OCI-LY1 (cell line): ENCODE data around the gene ARHGAP18.

Source experiments
- H2AFZ ChIP-seq: fragments of 200-600 bp; sonication (generic), shearing (Covaris generic); 2 replicates; pipeline ENCODE4 v1.6.0; 2014; ENCODE audit warnings: antibody characterized with exemption, mild to moderate bottlenecking, low read length
- H3F3A ChIP-seq: fragments of 200-600 bp; sonication (generic), shearing (Covaris generic); 2 replicates; pipeline ENCODE4 v1.6.0; 2014; ENCODE audit warnings: mild to moderate bottlenecking, antibody characterized with exemption, low read length, moderate library complexity; ENCODE audit not compliant: insufficient read depth
- H3K27ac ChIP-seq: fragments of 200-600 bp; sonication (generic); 2 replicates; pipeline ENCODE4 v1.5.1; 2014; ENCODE audit warnings: low read length, mixed run types, mild to moderate bottlenecking, low read depth; ENCODE audit not compliant: poor library complexity, severe bottlenecking
- H3K27me3 ChIP-seq: fragments of 200-600 bp; sonication (generic); 2 replicates; pipeline ENCODE4 v1.6.0; 2014; ENCODE audit warnings: antibody characterized with exemption, mild to moderate bottlenecking, low read length, moderate library complexity; ENCODE audit not compliant: insufficient read depth
- H3K36me3 ChIP-seq: fragments of 200-600 bp; sonication (generic); 2 replicates; pipeline ENCODE4 v1.6.1; 2014; ENCODE audit warnings: mild to moderate bottlenecking, antibody characterized with exemption, low read length, moderate library complexity, mixed read lengths; ENCODE audit not compliant: insufficient read depth
- H3K4me1 ChIP-seq: fragments of 200-600 bp; sonication (generic); 2 replicates; pipeline ENCODE4 v1.5.1; 2014; ENCODE audit warnings: mild to moderate bottlenecking, low read length, moderate library complexity; ENCODE audit not compliant: insufficient read depth, severe bottlenecking
- H3K4me2 ChIP-seq: fragments of 200-600 bp; sonication (generic), shearing (Covaris generic); 2 replicates; pipeline ENCODE4 v1.6.1; 2014; ENCODE audit warnings: low read length
- H3K4me3 ChIP-seq: fragments of 200-600 bp; sonication (generic); 2 replicates; pipeline ENCODE4 v1.5.1; 2014; ENCODE audit warnings: low read length, low read depth, mild to moderate bottlenecking, mixed read lengths; ENCODE audit not compliant: poor library complexity, severe bottlenecking
- H3K79me2 ChIP-seq: fragments of 200-600 bp; shearing (Covaris generic); 2 replicates; pipeline ENCODE4 v1.6.1; 2016; ENCODE audit warnings: mixed run types, low read length, mixed read lengths; ENCODE audit not compliant: insufficient read depth
- H3K9ac ChIP-seq: fragments of 200-600 bp; sonication (generic), shearing (Covaris generic); 2 replicates; pipeline ENCODE4 v1.6.1; 2014; ENCODE audit warnings: mild to moderate bottlenecking, low read length, mixed read lengths
- H3K9me2 ChIP-seq: fragments of 200-600 bp; sonication (generic), shearing (Covaris generic); 2 replicates; pipeline ENCODE4 v1.6.1; 2014; ENCODE audit warnings: low read depth, mild to moderate bottlenecking, low read length, mixed read lengths
- H3K9me3 ChIP-seq: fragments of 200-600 bp; shearing (Covaris generic); 2 replicates; pipeline ENCODE4 v1.6.1; 2014; ENCODE audit warnings: low read length, mixed read lengths
- H4K20me1 ChIP-seq: fragments of 200-600 bp; sonication (generic), shearing (Covaris generic); 2 replicates; pipeline ENCODE4 v1.6.0; 2016; ENCODE audit warnings: mild to moderate bottlenecking, low read length; ENCODE audit not compliant: insufficient read depth
- EZH2 ChIP-seq: fragments of 200-600 bp; sonication (generic), shearing (Covaris generic); IDR thresholded peaks from 2 replicates; pipeline ENCODE4 v1.8.0; 2017; ENCODE audit warnings: borderline replicate concordance, mixed run types, mild to moderate bottlenecking, antibody characterized with exemption, low read length, moderate library complexity, mixed read lengths
- TF ChIP-seq, protein P1 (sequence below): fragments of 200-600 bp; sonication (generic), shearing (Covaris generic); IDR thresholded peaks from 2 replicates; pipeline ENCODE4 v1.5.1; 2017; ENCODE audit warnings: mild to moderate bottlenecking, antibody characterized with exemption, low read length, moderate library complexity, mixed read lengths

ARHGAP18 gene

DNA sequence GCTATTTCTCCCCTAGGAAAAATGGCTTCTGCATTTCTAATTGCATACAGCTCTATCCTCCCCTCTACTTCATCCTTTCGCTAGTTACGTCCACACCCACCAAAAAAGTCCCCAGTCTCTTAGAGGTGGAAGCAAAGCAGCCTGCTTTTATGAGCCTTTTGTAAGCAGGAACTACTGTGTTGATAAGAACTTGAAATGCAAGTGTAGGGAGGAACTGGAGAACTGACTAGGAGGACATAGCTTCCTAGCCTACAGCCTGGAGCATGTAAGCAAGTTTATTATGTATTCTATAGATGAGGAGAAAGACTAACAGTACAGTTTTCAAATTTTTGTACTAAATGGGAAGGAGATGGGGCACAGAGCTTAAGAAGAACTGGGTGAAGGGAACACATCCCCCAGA is 10.3 kb downstream of the ARHGAP18 start:
- H3K79me2 ChIP-seq, result no peaks in the 10 kb centered on the region
- no peak for TF ChIP-seq EZH2
- TF ChIP-seq, protein P1, sequence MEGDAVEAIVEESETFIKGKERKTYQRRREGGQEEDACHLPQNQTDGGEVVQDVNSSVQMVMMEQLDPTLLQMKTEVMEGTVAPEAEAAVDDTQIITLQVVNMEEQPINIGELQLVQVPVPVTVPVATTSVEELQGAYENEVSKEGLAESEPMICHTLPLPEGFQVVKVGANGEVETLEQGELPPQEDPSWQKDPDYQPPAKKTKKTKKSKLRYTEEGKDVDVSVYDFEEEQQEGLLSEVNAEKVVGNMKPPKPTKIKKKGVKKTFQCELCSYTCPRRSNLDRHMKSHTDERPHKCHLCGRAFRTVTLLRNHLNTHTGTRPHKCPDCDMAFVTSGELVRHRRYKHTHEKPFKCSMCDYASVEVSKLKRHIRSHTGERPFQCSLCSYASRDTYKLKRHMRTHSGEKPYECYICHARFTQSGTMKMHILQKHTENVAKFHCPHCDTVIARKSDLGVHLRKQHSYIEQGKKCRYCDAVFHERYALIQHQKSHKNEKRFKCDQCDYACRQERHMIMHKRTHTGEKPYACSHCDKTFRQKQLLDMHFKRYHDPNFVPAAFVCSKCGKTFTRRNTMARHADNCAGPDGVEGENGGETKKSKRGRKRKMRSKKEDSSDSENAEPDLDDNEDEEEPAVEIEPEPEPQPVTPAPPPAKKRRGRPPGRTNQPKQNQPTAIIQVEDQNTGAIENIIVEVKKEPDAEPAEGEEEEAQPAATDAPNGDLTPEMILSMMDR, result no peak
- H3K27me3 ChIP-seq, result no peaks in the 10 kb centered on the region
- H3K36me3 ChIP-seq, result no peaks in the 10 kb centered on the region
- H3K4me1 ChIP-seq, result no peaks in the 10 kb centered on the region
- H4K20me1 ChIP-seq, result no peaks in the 10 kb centered on the region
- H3K4me2 ChIP-seq, result no peak overlapping the region
- no peaks in the 10 kb centered on the region for H3K9me2 ChIP-seq
- H3K4me3 ChIP-seq, result no peak overlapping the region
- no peak overlapping the region for H3K27ac ChIP-seq
- no peak overlapping the region for H3K9ac ChIP-seq
- H2AFZ ChIP-seq, result no peak overlapping the region
- H3K9me3 ChIP-seq, result no peaks in the 10 kb centered on the region
- no peaks in the 10 kb centered on the region for H3F3A ChIP-seq

DNA sequence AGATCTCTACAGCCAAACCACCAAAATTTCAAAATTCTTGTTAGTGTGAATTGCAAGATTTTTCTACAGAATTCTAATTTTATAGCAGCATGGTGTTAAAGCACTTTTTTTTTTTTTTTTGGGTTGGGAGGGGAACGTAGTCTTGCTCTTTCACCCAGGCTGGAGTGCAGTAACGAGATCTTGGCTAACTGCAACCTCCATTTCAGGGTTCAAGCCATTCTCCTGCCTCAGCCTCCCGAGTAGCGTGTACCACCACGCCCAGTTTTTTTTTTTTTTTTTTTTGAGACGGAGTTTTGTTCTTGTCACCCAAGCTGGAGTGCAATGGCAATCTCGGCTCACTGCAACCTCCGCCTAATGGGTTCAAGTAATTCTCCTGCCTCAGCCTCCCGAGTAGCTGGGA is 11.5 kb downstream of the ARHGAP18 start:
- no peak overlapping the region for H3K27ac ChIP-seq
- H3K79me2 ChIP-seq, result no peaks in the 10 kb centered on the region
- no peak for TF ChIP-seq EZH2
- TF ChIP-seq, protein P1, result no peak
- H3K9me2 ChIP-seq, result no peaks in the 10 kb centered on the region
- H3K4me2 ChIP-seq, result no peak overlapping the region
- no peaks in the 10 kb centered on the region for H3K27me3 ChIP-seq
- no peaks in the 10 kb centered on the region for H4K20me1 ChIP-seq
- no peaks in the 10 kb centered on the region for H3K4me1 ChIP-seq
- no peaks in the 10 kb centered on the region for H3F3A ChIP-seq
- no peaks in the 10 kb centered on the region for H3K36me3 ChIP-seq
- H3K9me3 ChIP-seq, result no peaks in the 10 kb centered on the region
- no peak overlapping the region for H3K4me3 ChIP-seq
- H3K9ac ChIP-seq, result no peak overlapping the region
- no peak overlapping the region for H2AFZ ChIP-seq

DNA sequence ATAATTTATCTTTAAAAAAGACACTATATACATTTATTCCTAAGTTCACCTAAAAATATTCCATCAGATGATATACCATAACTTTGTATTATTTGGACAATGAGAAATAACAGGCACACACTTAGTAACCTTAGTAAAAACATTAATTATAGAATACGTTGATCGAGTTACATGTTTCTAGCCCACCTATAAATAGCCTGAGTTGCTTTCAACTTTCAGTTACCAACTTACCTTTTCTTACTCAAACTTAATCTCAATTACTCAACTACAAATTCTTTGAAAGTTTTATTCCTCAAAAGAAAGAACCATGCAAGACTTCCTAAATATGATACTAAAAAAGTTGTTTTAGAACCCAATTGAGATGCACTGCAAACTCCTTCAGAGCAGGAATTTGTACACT is 12.2 kb downstream of the ARHGAP18 start:
- H3K9ac ChIP-seq, result no peak overlapping the region
- TF ChIP-seq, protein P1, result no peak
- TF ChIP-seq EZH2, result no peak
- no peaks in the 10 kb centered on the region for H3K9me3 ChIP-seq
- H3K4me2 ChIP-seq, result no peak overlapping the region
- H3K9me2 ChIP-seq, result no peaks in the 10 kb centered on the region
- no peak overlapping the region for H3K4me3 ChIP-seq
- H3K79me2 ChIP-seq, result no peaks in the 10 kb centered on the region
- no peaks in the 10 kb centered on the region for H3K4me1 ChIP-seq
- H4K20me1 ChIP-seq, result no peaks in the 10 kb centered on the region
- H2AFZ ChIP-seq, result no peak overlapping the region
- no peaks in the 10 kb centered on the region for H3F3A ChIP-seq
- H3K36me3 ChIP-seq, result no peaks in the 10 kb centered on the region
- no peak overlapping the region for H3K27ac ChIP-seq
- no peaks in the 10 kb centered on the region for H3K27me3 ChIP-seq
